ENCODE data around the gene EDEM2.

DNA sequence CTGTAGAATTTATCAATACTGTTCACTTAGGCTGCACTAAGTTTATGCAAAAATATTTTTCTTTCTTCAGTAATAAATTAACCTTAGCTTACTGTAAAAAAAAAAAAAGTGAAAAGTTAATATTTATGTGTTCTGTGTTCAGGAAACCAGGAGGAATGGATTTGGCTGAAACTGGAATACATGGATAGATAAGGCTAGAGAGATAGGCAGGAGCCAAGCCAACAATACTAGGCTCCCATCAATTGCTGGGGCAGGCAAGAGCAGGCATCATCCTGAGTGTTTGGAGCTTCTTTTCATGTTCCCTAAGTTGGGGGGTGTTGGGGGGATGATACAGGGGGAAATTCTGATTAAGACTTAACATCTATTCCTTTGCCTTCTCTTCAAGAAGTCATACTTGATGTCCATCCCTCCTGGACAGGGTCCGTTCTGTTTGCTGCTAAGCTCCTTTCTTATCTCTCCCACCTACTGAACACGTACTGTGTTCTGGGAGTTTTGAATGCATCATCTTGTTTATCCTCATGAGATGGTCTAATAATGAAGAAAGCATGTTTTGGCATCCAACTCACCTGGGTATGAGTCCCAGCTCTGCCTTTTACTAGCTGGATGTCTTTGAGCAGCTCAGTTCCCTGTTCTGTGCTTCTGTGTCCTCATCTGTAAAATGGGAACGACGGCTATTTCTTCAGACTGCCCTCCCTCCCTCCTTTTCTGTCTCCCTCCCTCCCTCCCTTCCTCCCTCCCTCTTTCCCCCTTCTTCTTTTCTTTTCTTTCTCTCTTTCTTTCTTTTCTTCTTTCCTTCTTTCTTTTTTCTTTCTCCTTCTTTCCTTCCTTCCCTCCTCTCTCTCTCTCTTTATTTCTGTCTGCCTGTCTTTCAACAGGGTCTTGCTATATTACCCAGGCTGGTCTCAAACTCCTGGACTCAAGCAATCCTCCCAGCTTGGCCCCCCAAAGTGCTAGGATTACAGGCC lies 18.4 kb upstream of the EDEM2 start:
- no peak for TF ChIP-seq POLR2A (IDR thresholded peaks at IDR 0.05)
- TF ChIP-seq, protein P1, sequence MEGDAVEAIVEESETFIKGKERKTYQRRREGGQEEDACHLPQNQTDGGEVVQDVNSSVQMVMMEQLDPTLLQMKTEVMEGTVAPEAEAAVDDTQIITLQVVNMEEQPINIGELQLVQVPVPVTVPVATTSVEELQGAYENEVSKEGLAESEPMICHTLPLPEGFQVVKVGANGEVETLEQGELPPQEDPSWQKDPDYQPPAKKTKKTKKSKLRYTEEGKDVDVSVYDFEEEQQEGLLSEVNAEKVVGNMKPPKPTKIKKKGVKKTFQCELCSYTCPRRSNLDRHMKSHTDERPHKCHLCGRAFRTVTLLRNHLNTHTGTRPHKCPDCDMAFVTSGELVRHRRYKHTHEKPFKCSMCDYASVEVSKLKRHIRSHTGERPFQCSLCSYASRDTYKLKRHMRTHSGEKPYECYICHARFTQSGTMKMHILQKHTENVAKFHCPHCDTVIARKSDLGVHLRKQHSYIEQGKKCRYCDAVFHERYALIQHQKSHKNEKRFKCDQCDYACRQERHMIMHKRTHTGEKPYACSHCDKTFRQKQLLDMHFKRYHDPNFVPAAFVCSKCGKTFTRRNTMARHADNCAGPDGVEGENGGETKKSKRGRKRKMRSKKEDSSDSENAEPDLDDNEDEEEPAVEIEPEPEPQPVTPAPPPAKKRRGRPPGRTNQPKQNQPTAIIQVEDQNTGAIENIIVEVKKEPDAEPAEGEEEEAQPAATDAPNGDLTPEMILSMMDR (IDR thresholded peaks at IDR 0.05): no peak
